ENCODE measurements around the gene AGAP1.

The AGAP1 gene

DNA sequence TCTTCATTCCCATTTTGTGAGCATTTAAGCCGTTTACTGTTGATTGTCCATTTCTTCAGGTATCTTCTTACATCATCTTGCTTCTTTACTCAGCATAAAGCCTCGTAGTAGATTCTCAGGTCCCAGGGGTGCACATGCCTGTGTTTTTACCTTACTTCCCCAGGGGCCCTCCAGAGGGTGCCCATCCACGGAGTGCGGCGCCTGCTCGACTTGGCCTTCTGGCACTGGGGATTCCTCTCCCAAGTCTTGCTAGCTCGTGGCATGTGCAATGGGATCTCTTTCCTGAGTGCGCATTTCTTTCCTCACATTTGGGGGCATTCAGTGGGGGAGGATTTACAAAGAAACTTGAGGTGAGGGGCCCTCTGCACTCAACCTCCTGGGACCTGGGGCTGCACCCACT, 148.1 kb downstream of the AGAP1 start:
- ChIA-PET CTCF (no interaction called here), POLR2A (no interaction called here)
- DNase-seq (ENCODE audit: extremely low spot score) = no peak
- TF ChIP-seq, protein P1, sequence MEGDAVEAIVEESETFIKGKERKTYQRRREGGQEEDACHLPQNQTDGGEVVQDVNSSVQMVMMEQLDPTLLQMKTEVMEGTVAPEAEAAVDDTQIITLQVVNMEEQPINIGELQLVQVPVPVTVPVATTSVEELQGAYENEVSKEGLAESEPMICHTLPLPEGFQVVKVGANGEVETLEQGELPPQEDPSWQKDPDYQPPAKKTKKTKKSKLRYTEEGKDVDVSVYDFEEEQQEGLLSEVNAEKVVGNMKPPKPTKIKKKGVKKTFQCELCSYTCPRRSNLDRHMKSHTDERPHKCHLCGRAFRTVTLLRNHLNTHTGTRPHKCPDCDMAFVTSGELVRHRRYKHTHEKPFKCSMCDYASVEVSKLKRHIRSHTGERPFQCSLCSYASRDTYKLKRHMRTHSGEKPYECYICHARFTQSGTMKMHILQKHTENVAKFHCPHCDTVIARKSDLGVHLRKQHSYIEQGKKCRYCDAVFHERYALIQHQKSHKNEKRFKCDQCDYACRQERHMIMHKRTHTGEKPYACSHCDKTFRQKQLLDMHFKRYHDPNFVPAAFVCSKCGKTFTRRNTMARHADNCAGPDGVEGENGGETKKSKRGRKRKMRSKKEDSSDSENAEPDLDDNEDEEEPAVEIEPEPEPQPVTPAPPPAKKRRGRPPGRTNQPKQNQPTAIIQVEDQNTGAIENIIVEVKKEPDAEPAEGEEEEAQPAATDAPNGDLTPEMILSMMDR (IDR thresholded peaks at IDR 0.05; ENCODE audit: control extremely low read depth, extremely low read depth, low read depth, missing control alignments) = no peak

DNA sequence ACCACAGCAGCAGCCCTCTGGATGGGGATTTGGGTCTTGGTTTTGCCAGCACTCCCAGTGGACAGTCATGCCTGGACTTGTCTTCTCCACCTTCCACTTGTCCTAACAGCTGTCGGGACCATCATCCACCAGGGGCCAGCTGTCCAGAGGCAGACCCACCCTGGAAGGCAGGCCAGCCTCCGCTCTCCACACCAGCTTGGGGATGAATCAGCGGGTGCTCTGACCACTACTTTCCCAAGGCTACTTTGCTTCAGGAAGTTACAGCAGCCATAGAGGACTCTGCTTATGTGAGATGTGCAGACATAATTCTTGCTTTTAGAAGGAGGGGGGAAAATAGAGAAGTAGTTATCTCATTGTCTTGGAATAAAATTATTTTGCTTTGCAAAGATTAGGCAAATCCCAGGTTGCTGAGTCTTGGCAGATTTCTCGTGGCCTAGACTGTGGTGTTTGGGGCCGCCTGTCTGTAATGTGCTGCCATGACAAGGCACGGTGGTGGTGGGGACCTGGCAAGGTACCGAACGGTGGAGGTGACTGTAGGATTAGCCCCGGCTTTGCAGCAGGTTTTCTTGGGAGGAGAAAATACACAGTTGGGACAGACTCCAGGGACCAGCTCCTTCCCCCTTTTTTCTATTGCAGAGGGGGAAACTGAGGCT, 148.7 kb downstream of the AGAP1 start:
- ChIA-PET POLR2A (no interaction called here), CTCF (interaction anchor here (1.3 kb wide), 1 partner anchor 20 kb away, joined by 3 read pairs; no protein-coding TSS in a partner anchor)
- no peak for DNase-seq (ENCODE audit: extremely low spot score)
- TF ChIP-seq, protein P1 (IDR thresholded peaks at IDR 0.05; ENCODE audit: control extremely low read depth, extremely low read depth, low read depth, missing control alignments) = no peak

DNA sequence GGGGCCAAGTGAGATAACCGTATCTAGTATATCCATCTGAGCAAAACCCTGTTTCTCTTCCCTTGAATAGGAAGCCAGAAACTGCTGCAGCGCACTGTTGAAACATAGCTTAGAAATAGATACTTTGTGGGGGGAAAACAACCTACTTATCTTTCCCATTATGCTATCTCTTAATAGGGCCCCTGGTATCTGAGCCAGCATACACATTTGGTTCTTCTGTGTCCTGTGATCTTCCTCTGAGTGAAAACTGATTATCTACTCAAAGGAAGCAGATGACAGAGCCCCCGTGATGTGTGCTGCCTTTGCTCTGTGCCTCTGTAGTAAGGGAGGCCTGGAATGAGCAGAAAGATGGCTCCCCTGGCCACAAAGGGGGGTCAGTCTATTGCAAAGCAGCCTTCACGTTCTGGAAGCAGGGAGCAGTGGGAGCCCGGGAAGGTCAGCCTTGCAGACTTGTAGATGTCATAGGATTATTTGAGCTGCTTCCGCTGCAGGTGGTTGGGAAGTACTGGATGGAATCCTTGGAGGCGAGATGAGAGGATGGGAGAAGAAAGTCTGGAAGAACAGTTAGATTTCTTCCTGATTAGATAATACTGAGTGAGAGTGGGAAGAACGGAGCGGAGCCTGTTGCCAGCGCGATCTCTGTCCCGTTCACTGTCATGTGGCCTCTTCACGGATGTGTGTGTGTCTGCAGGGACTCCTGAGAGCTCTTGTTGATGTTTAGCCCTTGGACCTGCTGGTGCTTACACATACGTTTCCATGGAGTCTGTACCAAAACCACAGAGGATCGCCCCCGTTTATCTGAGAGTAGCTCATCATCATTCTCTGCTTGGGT, 150.1 kb downstream of the AGAP1 start:
- DNase-seq (ENCODE audit: extremely low spot score) = no peak
- CTCF ChIA-PET = interaction anchor here (1.3 kb wide), 2 partner anchors 9 to 21 kb away, joined by 3 read pairs; no protein-coding TSS in a partner anchor
- TF ChIP-seq, protein P1 (IDR thresholded peaks at IDR 0.05; ENCODE audit: control extremely low read depth, extremely low read depth, low read depth, missing control alignments) = no peak
- POLR2A ChIA-PET = no interaction called here

DNA sequence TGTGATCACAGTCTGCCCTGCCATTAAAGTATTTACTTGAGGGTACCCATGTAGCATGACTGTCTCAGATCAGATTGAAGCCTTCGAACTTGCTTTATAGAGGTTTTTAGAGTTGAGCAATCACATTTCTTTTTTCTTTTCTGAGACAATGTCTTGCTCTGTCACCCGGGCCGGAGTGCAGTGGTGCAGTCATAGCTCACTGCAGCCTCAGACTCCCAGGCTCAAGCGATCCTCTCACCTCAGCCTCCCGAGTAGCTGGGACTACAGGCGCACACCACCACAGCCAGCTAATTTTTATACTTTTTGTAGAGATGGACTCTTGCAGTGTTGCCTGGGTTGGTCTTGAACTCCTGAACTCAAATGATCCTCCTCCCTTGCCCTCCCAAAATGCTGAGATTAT, 153.4 kb downstream of the AGAP1 start:
- no peak for DNase-seq (ENCODE audit: extremely low spot score)
- TF ChIP-seq, protein P1 (IDR thresholded peaks at IDR 0.05; ENCODE audit: control extremely low read depth, extremely low read depth, low read depth, missing control alignments) = no peak
- CTCF ChIA-PET = no interaction called here
- POLR2A ChIA-PET = no interaction called here

DNA sequence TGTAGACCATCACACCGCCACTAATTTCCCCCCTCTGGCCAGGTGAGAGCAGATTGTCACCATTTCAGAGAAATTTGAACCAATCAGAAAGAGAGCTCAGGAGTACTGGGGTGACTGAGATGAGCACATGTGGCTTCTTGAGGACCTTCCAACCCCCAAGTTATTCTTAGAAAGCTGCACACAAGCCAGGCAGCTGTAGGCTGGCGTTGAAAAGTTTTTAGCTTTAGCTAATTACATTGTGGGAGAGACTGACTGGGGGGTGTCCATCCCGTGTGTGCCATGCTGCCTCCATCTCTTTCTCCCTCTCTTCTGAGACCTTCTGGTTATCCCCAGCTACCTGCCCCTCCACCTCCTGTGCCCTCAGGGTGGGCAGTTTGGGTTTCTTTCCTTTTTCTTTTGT, 154.0 kb downstream of the AGAP1 start:
- no peak for DNase-seq (ENCODE audit: extremely low spot score)
- TF ChIP-seq, protein P1 (IDR thresholded peaks at IDR 0.05; ENCODE audit: control extremely low read depth, extremely low read depth, low read depth, missing control alignments) = no peak
- ChIA-PET POLR2A (no interaction called here), CTCF (interaction anchor here (1.2 kb wide), 1 partner anchor 131 kb away, joined by 3 read pairs; no protein-coding TSS in a partner anchor)

DNA sequence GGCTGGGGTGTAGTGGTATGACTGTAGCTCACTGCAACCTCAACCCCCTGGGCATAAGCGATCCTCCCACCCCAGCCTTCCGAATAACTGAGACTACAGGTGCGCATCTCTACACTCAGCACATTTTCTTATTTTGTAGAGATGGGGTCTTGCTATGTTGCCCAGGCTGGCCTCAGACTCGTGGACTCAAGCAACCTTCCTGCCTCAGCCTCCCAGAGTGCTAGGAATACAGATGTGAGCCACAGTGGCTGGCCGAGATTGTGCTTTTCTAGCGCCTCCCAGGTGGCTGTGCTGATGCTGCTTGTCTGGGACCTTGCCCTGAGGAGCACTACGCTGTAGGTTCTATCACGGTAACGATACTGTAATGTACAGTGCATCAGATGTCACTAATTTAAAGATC, 155.6 kb downstream of the AGAP1 start:
- CTCF ChIA-PET = interaction anchor here (0.6 to 2.1 kb wide), 2 partner anchors 9 to 10 kb away, joined by 4 to 6 read pairs; no protein-coding TSS in a partner anchor
- TF ChIP-seq, protein P1 (IDR thresholded peaks at IDR 0.05; ENCODE audit: control extremely low read depth, extremely low read depth, low read depth, missing control alignments) = no peak
- no peak for DNase-seq (ENCODE audit: extremely low spot score)
- POLR2A ChIA-PET = no interaction called here

All from GM10248 (cell line).